ENCODE data around the gene KLK10.

DNA sequence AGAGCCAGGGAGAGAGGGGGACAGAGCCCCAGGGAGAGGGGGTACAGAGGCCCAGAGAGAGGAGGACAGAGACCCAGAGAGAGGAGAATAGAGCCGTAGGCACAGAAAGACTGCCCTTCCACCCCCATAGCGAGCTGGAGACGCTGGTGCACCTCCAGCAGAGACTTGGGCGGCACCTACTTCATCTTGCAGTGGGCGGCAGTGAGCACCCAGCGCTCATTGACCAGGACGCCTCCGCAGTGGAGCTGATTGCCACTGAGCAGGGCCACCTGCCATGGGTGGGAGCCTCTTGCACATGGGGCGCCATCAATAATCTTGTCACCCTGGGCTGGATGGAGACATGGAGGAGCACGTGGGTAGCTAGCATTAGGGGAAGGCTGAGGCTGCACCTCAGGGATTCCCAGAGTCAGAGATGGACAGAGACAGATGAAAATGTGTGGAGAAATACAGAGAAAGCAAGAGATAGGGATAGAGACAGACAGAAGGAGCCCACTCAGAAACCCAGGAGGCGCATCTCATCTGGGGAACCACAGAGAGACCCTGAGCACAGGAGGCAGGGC lies 37.8 kb downstream of the KLK10 start:
- TF ChIP-seq POLR2A (IDR thresholded peaks at IDR 0.05; ENCODE audit: low read length) = no peak
- TF ChIP-seq GATA1 (IDR thresholded peaks at IDR 0.05; ENCODE audit: low read depth, low read length) = no peak
